Panc1 (cell line): ENCODE data around the gene CCDC78. TPM values are rescaled to one million over a fixed set of nuclear protein-coding genes. Genes with fewer than 3 reads are reported as not detected.

Experiments used
- ATAC-seq: fragments of 200-7000 bp; cut with Tn5 transposase; 2 replicates; pipeline ENCODE4 v1.9.1; 2020; ENCODE audit warnings: mild to moderate bottlenecking, moderate library complexity
- BruUV-seq: library from RNA; stranded (reverse); fragments of 400-500 nt; replicated peaks from 2 replicates; lab custom pipeline; 2021; lab: Mats Ljungman, UMichigan
- CTCF ChIA-PET: fragments of 300-600 bp; sonication (Branson Sonifier 250); formaldehyde crosslinking; loops from one replicate; lab custom pipeline; 2022; ENCODE audit warnings: antibody characterized with exemption; lab: Charles Lee
- POLR2A ChIA-PET: fragments of 300-600 bp; sonication (Branson Sonifier 250); formaldehyde crosslinking; loops from one replicate; lab custom pipeline; 2022; ENCODE audit warnings: antibody characterized with exemption; lab: Charles Lee
- DNase-seq: peaks from one replicate; pipeline ENCODE4 v3.0.0-alpha.2; 2010; ENCODE audit warnings: low read depth, low spot score
- H3K27ac ChIP-seq: 2 replicates; pipeline ENCODE4 v1.5.1; 2011; ENCODE audit warnings: mild to moderate bottlenecking, low read length, inconsistent platforms
- H3K27me3 ChIP-seq: fragments of 200-500 bp; sonication (Bioruptor generic); 2 replicates; pipeline ENCODE4 v1.6.0; 2014; ENCODE audit warnings: low read length, inconsistent platforms; ENCODE audit not compliant: control insufficient read depth, insufficient read depth
- H3K36me3 ChIP-seq: fragments of 200-500 bp; sonication (Bioruptor generic); 2 replicates; pipeline ENCODE4 v1.5.1; 2014; ENCODE audit warnings: inconsistent platforms, mild to moderate bottlenecking, low read length, moderate library complexity; ENCODE audit not compliant: control insufficient read depth, insufficient read depth
- H3K4me1 ChIP-seq: 2 replicates; pipeline ENCODE4 v1.5.1; 2011; ENCODE audit warnings: inconsistent platforms, mild to moderate bottlenecking, low read length, moderate library complexity; ENCODE audit not compliant: control insufficient read depth, insufficient read depth
- H3K4me3 ChIP-seq, 2 experiments: 2 replicates each; pipeline ENCODE4 v1.5.1; 2011 to 2012; ENCODE audit warnings: low read depth in 2 of 2, low read length in 2 of 2, mild to moderate bottlenecking in 2 of 2, inconsistent platforms in 1 of 2, moderate library complexity in 1 of 2
- H3K9me3 ChIP-seq: fragments of 200-500 bp; sonication (Bioruptor generic); 2 replicates; pipeline ENCODE4 v1.5.1; 2014; ENCODE audit warnings: low read depth, mild to moderate bottlenecking, inconsistent platforms, low read length, moderate library complexity; ENCODE audit not compliant: control insufficient read depth, insufficient read depth
- CTCF ChIP-seq: fragments of 450-650 bp; IDR thresholded peaks from 2 replicates; pipeline ENCODE4 v1.5.1; 2017; ENCODE audit warnings: mild to moderate bottlenecking
- POLR2AphosphoS5 ChIP-seq: IDR thresholded peaks from 2 replicates; pipeline ENCODE4 v1.6.1; 2012; ENCODE audit warnings: mild to moderate bottlenecking, low read depth, low read length, moderate library complexity
- REST ChIP-seq, 2 experiments: IDR thresholded peaks; 2 replicates each; pipeline ENCODE4 v1.6.1; 2011 to 2012; ENCODE audit warnings: low read depth in 2 of 2, control low read depth in 1 of 2, low read length in 1 of 2, mild to moderate bottlenecking in 1 of 2, moderate library complexity in 1 of 2; ENCODE audit not compliant: insufficient read depth in 1 of 2
- SIN3A ChIP-seq: IDR thresholded peaks from 2 replicates; pipeline ENCODE4 v1.6.1; 2012; ENCODE audit warnings: low read depth, mild to moderate bottlenecking, low read length, moderate library complexity, borderline replicate concordance; ENCODE audit not compliant: insufficient read depth
- TCF7L2 ChIP-seq: IDR thresholded peaks from 2 replicates; pipeline ENCODE4 v1.6.1; 2011; ENCODE audit warnings: mild to moderate bottlenecking, low read depth, low read length, inconsistent platforms
- in situ Hi-C: cut with HindIII; loops from 2 replicates; pipeline ENCODE4 v1.10.0; 2016; ENCODE audit warnings: low sequenced_read_pairs, low pct_unique_long_range_greater_than_20kb
- intact Hi-C: fragments of 100-400 bp; cut with micrococcal nuclease; formaldehyde crosslinking; loops from one replicate; pipeline ENCODE4 v1.10.0; 2022; ENCODE audit not compliant: unreplicated experiment
- total RNA-seq: library from RNA; stranded (reverse); gene quantifications from one replicate; pipeline ENCODE4 v1.2.1, GENCODE V29; 2021; ENCODE audit not compliant: unreplicated experiment

The CCDC78 gene
- total RNA-seq, 1 experiment from 2014 or later, result 18.2 TPM

GRCh38 chr16:740764-741505 is 14.7 kb upstream of the CCDC78 start, which contains the start of gene CIAO3:
CIAO3 (minus strand) TSS chr16:740997; CDS start chr16:740985, 12 bp downstream.
- no peak for TF ChIP-seq TCF7L2
- TF ChIP-seq CTCF, result peak; percentile 98
- peak; percentile 66; the same call in 1 of the 2 replicates for TF ChIP-seq SIN3A
- TF ChIP-seq REST (IDR thresholded peaks at IDR 0.05; ENCODE audit: insufficient read depth in 1 of 2, low read depth in 2 of 2, low read length in 1 of 2), result peak in 1 of 2 experiments; percentile 75; a peak in 1 of 4 replicates
- peak; percentile 86 for TF ChIP-seq POLR2AphosphoS5
- DNase-seq (no peak), ATAC-seq (peak; percentile 89)
- ChIA-PET POLR2A (no interaction called here), CTCF (interaction anchor here (0.5 to 0.9 kb wide), 3 partner anchors 20 to 66 kb away, joined by 3 to 5 read pairs (median 4); no protein-coding TSS in a partner anchor)
- no peaks in the 10 kb centered on the region for H3K27me3 ChIP-seq
- H3K4me1 ChIP-seq, result peaks cover 8% of the 10 kb centered on the region; the same call in 1 of the 2 replicates
- peak within 1 kb of the TSS; percentile 66 to 89 for H3K4me3 ChIP-seq
- in situ Hi-C loops, result no loop called here
- H3K27ac ChIP-seq, result peak within 1 kb of the TSS; percentile 83
- BruUV-seq, result no TSS peak
- intact Hi-C loops, result loop anchor here (5.0 kb wide), 1 partner anchor 46 kb away; the partner anchor contains the start of genes CHTF18 and RPUSD1
- peaks cover 5% of the 10 kb centered on the region for H3K36me3 ChIP-seq
- H3K9me3 ChIP-seq, result no peaks in the 10 kb centered on the region

- intact Hi-C loops (loop anchor here (5.0 kb wide), 1 partner anchor 47 kb away; the partner anchor contains the start of genes CHTF18 and RPUSD1), in situ Hi-C loops (no loop called here)
- ChIA-PET CTCF (interaction anchor here (0.7 to 0.9 kb wide), 2 partner anchors 19 to 45 kb away, joined by 3 to 4 read pairs; no protein-coding TSS in a partner anchor), POLR2A (no interaction called here)
- no peak for DNase-seq
- no TSS peak for BruUV-seq
- TF ChIP-seq CTCF (no peak), TCF7L2 (no peak), REST (IDR thresholded peaks at IDR 0.05; ENCODE audit: insufficient read depth in 1 of 2, low read depth in 2 of 2, low read length in 1 of 2) (no peak), SIN3A (no peak; the same call in 1 of the 2 replicates), POLR2AphosphoS5 (no peak)
- peak overlapping the region; percentile 66 to 89 for H3K4me3 ChIP-seq
- no peaks in the 10 kb centered on the region for H3K9me3 ChIP-seq
- H3K4me1 ChIP-seq, result peaks cover 8% of the 10 kb centered on the region; the same call in 1 of the 2 replicates
- H3K27me3 ChIP-seq, result no peaks in the 10 kb centered on the region
- peak; percentile 52 for ATAC-seq
- peak overlapping the region; percentile 83 for H3K27ac ChIP-seq
- H3K36me3 ChIP-seq, result peaks cover 5% of the 10 kb centered on the region
Observed at GRCh38 chr16:740459-740763, 14.2 kb upstream of the CCDC78 start.
